ENCODE data around the gene CHD8.

CHD8 gene

GRCh38 chr14:21356511-21356910 is 99.4 kb downstream of the CHD8 start:
- no peak for DNase-seq

- no peak for DNase-seq
Observed at GRCh38 chr14:21352587-21352986, 103.3 kb downstream of the CHD8 start.

- DNase-seq, result no peak
Observed at GRCh38 chr14:21350539-21350938, 105.4 kb downstream of the CHD8 start.

GRCh38 chr14:21347201-21347600 is 108.7 kb downstream of the CHD8 start:
- DNase-seq, result no peak

GRCh38 chr14:21346532-21347135 is 109.3 kb downstream of the CHD8 start:
- no peak for DNase-seq

- no peak for DNase-seq
Observed at GRCh38 chr14:21343035-21343794, 112.7 kb downstream of the CHD8 start.
